ENCODE results near the gene CCNA2.

- TF ChIP-seq HNF4A (conservative IDR thresholded peaks at IDR 0.05) = no peak
- TF ChIP-seq MAX (IDR thresholded peaks at IDR 0.05) = no peak
- TF ChIP-seq CTCF (IDR thresholded peaks at IDR 0.05; ENCODE audit: low read depth, low read length, missing input control) = no peak
- no peak for TF ChIP-seq SP1 (IDR thresholded peaks at IDR 0.05)
- no peak for TF ChIP-seq TAF1 (conservative IDR thresholded peaks at IDR 0.05)
- TF ChIP-seq FOXA1 (IDR thresholded peaks at IDR 0.05) = no peak
- TF ChIP-seq RXRA (IDR thresholded peaks at IDR 0.05) = no peak
These were observed 466 bp upstream of the CCNA2 start for GRCh38 chr4:121824171-121824527.
